GM18507 (cell line): ENCODE data around the gene ZNF737.
"Not testable (repeated sequence)": the region's sequence is repeated elsewhere in the genome, so short reads cannot be mapped to it uniquely, and the experiment has no call there.

Source experiments
- DNase-seq: peaks from one replicate; pipeline ENCODE4 v3.0.0; 2011; ENCODE audit warnings: low read depth; ENCODE audit not compliant: insufficient read length; ENCODE audit errors: extremely low spot score
- FAIRE-seq: peaks from 2 replicates; lab custom pipeline; 2011; peaks lifted over from hg19 to GRCh38; lab: Jason Lieb, UNC

ZNF737 gene

DNA sequence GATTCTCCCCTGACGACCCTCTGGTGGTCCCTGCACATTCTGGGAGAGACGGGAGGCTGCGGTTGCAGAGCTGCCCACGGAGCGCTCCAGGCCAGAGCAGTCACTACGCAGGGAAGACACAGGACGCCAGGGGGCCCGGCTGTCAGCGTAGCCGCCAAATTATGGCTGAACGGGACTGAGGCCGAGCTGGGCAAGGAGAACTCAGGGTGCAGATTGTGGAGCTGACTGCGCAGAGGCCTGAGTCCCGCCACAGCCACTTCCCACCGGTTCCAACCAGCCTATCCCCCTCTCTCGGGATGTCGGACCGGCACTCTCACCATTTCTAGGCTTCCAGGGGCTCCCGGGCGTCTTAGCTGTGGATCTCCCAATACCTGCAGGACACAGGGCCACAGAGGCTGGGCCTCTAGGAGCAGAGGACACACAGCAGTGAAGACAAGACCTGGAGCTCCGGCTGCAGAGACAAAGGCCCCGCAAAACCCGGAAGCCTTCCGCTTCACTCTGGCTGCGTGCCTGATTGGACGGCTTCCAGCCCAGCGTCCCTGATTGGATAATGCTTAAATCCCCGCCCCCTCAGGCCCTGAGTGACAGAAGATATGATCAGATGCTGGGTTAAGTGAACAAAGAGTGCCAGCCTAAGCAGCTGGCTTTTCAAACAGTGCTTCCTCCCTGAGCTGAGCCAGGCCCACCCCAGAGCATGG, at the start of gene ZNF737:
Gene ZNF737, minus strand, starts transcription at position 461 of the 698 bp plus-strand sequence. Its CDS starts 141 bp downstream, at position 320.
- DNase-seq, result peak; percentile 45
- peak; percentile 82 for FAIRE-seq

DNA sequence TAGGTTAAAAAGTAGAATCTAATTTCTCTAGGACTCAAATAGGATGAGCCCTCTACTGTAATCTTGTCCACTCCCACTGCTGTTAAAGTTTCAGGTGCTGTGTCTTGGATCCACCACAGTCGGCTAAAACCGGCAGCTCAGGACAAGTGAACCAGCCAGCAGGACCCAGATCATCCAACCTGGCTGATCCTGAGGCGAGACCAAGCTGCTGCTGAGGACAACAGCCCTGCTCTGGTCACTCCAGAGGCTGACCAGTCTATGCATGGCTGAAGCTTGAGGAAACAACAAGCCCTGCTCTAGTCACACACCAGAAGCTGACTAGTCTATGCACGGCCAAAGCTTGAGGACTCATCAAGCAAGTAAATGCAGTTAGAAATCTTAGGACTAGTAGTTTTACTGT, 49.4 kb upstream of the ZNF737 start:
- not testable (repeated sequence) for DNase-seq, FAIRE-seq

DNA sequence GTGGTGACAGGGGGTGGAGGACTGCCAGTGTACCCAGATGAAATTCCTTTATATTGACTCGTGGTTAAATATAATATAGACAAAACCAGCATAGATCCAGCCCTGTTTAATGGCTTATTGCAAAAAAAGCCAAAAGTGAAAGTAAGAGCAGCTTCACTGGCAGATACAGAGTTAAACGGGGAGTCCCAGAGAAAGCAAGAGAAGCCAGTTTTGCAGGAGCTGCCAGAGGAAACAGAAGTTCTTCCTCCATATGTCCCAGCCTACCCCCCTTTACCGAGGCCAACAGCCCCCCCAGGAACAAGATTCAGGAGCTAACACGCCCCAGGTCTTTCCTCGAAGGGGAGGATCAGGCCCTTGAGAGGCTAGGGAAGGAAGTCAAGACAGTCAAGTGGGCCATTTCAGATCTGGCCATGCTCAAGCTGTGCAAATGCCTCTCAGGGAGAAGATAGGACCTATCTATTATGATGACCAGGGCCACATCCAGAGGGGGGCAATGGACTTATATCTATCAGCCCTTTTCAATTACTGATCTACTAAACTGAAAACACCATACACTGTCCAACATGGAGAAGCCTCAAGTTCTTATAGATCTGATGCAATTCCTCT, 47.2 kb upstream of the ZNF737 start:
- no peak for DNase-seq
- no peak for FAIRE-seq

DNA sequence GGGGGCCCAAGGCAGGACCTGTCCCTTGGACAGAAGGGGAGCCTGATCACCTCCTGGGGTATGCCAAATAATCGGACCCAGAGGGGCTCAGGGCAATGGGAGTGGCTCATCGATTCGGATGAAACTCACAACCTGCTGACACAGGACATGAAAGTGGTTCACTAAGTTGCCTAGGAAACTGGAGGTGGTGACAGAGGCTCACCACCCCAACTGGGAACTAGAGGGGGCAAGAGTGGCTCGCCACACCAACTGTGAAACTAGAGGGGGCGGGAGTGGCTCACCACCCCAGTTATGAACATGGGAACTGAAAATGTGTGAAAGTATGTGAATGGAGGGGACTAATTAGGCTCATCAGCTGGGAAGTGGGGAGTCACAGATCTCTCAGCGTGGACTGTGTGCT, 46.3 kb upstream of the ZNF737 start:
- DNase-seq, result no peak
- FAIRE-seq, result no peak

DNA sequence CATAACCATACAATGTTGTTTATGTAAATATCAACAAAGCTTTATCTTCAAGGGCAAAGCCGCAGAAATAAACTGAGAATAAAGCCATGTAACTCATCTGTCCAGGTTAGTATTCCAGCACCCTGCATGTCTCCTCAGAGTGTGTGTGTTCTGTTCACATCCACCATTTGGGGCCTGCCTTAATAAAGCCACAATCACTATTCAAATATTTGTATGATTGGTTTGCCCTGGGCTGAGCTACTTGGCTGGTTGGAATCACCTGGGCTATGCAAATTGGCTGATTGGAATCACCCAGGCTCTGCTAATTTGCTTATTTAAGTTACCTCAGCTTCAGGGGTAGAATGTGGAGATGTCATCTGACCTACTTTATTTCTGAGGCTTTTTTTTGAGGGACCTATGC, 42.4 kb upstream of the ZNF737 start:
- FAIRE-seq (no peak), DNase-seq (no peak)

DNA sequence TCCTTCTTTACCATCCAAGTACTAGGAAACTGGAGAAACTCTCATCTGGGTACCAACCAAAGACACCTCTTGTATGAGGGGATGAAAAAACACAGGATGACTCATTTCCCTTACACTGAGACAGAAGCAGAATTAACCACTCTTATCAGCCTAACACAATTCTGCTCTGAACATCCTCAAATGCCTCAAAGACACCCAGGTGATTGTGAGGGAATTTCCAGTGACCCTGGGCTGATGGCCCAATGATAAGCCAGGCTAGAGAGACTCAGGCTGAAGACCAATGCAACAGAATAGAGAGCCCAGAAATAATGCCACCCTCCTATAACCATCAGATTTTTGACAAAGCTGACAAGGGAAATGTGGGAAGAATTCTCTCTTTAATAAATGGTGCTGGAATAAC, 7.0 kb downstream of the ZNF737 start:
- FAIRE-seq, result no peak

DNA sequence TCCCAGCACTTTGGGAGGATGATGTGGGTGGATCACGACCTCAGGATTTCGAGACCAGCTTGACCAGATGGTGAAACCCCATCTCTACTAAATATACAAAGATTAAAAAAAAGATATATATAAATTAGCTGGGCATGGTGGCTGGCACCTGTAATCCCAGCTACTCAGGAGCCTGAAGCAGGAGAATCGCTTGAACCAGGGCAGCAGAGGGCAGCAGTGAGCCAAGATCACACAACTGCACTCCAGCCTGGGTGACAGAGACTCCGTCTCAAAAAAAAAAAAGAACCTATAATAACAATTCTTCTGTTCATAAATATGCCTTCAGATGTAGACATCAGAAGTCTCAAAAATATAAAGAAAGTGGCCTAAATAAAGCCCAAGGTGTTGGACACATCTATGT, 7.6 kb downstream of the ZNF737 start:
- no peak for DNase-seq
- FAIRE-seq, result no peak

More for the DNA sequence above, 7.0 kb downstream of the ZNF737 start:
- DNase-seq, result no peak

DNA sequence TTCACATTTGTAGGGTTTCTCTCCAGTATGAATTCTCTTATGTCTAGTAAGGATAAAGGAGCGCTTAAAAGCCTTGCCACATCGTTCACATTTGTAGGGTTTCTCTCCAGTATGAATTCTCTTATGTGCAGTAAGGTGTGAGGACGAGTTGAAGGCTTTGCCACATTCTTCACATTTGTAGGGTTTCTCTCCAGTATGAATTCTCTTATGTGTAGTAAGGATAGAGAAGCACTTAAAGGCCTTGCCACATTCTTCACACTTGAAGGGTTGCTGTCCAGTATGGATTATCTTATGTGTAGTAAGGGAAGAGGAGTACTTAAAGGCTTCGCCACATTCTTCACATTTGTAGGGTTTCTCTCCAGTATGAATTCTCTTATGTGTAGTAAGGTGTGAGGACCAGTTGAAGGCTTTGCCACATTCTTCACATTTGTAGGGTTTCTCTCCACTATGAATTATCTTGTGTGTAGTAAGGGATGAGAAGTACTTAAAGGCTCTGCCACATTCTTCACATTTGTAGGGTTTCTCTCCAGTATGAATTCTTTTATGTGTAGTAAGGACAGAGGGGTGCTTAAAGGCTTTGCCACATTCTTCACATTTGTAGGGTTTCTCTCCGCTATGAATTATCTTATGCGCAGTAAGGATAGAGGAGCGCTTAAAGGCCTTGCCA, 20.8 kb downstream of the ZNF737 start:
- DNase-seq, FAIRE-seq: not testable (repeated sequence)

DNA sequence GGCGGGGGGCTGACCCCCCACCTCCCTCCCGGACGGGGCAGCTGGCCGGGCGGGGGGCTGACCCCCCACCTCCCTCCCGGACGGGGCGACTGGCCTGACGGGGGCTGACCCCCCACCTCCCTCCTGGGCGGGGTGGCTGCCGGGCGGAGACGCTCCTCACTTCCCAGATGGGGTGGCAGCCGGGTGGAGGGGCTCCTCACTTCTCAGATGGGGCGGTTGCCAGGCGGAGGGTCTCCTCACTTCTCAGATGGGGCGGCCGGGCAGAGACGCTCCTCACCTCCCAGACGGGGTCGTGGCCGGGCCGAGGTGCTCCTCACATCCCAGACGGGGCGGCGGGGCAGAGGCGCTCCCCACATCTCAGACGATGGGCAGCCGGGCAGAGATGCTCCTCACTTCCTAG, 35.3 kb downstream of the ZNF737 start:
- DNase-seq, FAIRE-seq: not testable (repeated sequence)

DNA sequence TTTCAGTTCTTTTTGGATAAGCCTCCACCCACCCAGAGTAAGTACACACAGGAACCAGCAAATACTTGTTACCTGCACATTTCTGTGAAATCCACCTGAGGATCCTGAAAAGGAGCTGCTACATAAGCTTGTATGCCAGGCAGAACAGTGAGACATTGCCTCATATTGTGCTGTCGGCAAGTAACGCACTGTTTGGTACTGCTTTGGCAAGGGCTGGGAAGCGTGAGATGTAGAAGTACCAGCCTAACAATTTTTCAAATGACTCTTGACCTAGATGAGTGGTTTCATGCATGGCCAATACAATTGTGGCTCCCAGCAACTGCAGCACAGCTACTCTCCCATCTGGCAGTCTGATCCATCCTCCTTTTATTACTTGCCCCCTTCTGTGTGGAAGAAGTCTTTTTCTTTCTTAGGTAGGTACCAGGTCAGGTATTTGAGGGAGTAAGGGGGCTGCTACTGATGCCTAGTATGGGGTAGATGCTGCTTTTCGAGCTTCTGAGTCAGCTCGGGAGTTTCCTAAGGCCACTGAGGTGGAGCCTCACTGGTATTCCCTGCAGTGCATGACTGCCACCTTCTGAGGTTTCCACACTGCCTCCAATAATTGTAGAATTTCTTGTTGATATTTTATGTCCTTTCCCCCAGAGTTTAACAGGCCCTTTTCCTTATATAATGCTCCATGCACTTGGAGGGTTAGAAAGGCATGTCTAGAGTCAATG, 52.2 kb downstream of the ZNF737 start:
- DNase-seq (no peak), FAIRE-seq (no peak)

DNA sequence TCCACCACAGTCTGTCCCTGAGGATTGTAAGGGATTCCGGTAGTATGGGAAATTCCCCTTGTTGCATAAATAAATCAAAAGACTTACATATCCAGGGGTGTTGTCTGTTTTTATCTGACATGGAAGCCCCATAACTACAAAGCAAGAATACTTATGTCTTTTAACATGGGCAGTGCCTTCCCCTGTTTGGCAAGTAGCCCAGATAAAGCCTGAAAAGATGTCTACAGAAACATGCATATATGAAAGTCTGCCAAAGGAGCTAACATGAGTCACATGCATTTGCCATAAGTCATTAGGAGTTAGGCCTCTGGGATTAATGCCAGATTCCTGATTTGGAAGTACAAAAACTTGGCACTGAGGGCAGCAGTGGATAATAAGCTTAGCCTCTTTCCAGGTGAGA, 62.1 kb downstream of the ZNF737 start:
- FAIRE-seq (no peak), DNase-seq (no peak)
